Thoracic aorta (tissue), 2 donors: ENCODE data around the gene TMCO4. TPM values are rescaled to one million over a fixed set of nuclear protein-coding genes. Genes with fewer than 3 reads are reported as not detected.

Source experiments
- ATAC-seq: fragments of 150-250 bp; one replicate; pipeline ENCODE4 v1.8.0; 2017; ENCODE audit warnings: low read depth; ENCODE audit not compliant: insufficient number of reproducible peaks, low FRiP score
- DNase-seq: peaks from one replicate; pipeline ENCODE4 v3.0.0-alpha.2; 2020; ENCODE audit warnings: low spot score
- H3K27ac ChIP-seq, 2 donors: fragments of 200-600 bp; sonication (generic); 1 replicate in 1 of 2; 2 replicates in 1 of 2; pipeline ENCODE4 v1.5.1; 2016; ENCODE audit warnings: mild to moderate bottlenecking in 2 of 2, moderate library complexity in 2 of 2
- H3K27me3 ChIP-seq: fragments of 200-600 bp; sonication (generic); replicated peaks from 2 replicates; pipeline ENCODE4 v1.6.0; 2016; ENCODE audit warnings: mild to moderate bottlenecking; ENCODE audit not compliant: insufficient read depth
- H3K36me3 ChIP-seq: fragments of 200-600 bp; sonication (generic); one replicate; pipeline ENCODE4 v1.5.1; 2016
- H3K4me1 ChIP-seq, 2 donors: fragments of 200-600 bp; sonication (generic); 1 replicate in 1 of 2; 2 replicates in 1 of 2; pipeline versions ENCODE4 v1.5.1 to v1.6.0; 2016; ENCODE audit warnings: low read depth in 2 of 2, mild to moderate bottlenecking in 1 of 2; ENCODE audit not compliant: control insufficient read depth in 1 of 2
- H3K4me3 ChIP-seq: fragments of 200-600 bp; sonication (generic); 2 replicates; pipeline ENCODE4 v1.5.1; 2016; ENCODE audit warnings: mild to moderate bottlenecking
- H3K9me3 ChIP-seq: fragments of 200-600 bp; sonication (generic); 2 replicates; pipeline ENCODE4 v1.5.1; 2016
- total RNA-seq, 2 donors: library from RNA; depleted of rRNA; stranded (reverse); fragments of >200 nt; gene quantifications; one replicate each; pipeline versions ENCODE4 v1.1.0 to v1.2.3, GENCODE V29; 2016
- TF ChIP-seq, protein P1 (sequence below): fragments of 200-600 bp; sonication (generic); IDR thresholded peaks from one replicate; pipeline ENCODE4 v1.5.1; 2019; ENCODE audit warnings: antibody characterized with exemption

The TMCO4 gene
- total RNA-seq, 2 donors from 2014 or later = 33.2 to 33.4 TPM

- Histone ChIP-seq H3K36me3 (no peaks in the 10 kb centered on the region), H3K4me3 (no peak overlapping the region), H3K4me1 (peaks cover 5 to 6% of the 10 kb centered on the region in 2 donors), H3K27ac (no peak overlapping the region), H3K27me3 (no peaks in the 10 kb centered on the region), H3K9me3 (no peaks in the 10 kb centered on the region)
- TF ChIP-seq, protein P1, sequence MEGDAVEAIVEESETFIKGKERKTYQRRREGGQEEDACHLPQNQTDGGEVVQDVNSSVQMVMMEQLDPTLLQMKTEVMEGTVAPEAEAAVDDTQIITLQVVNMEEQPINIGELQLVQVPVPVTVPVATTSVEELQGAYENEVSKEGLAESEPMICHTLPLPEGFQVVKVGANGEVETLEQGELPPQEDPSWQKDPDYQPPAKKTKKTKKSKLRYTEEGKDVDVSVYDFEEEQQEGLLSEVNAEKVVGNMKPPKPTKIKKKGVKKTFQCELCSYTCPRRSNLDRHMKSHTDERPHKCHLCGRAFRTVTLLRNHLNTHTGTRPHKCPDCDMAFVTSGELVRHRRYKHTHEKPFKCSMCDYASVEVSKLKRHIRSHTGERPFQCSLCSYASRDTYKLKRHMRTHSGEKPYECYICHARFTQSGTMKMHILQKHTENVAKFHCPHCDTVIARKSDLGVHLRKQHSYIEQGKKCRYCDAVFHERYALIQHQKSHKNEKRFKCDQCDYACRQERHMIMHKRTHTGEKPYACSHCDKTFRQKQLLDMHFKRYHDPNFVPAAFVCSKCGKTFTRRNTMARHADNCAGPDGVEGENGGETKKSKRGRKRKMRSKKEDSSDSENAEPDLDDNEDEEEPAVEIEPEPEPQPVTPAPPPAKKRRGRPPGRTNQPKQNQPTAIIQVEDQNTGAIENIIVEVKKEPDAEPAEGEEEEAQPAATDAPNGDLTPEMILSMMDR = no peak
- DNase-seq = no peak
- no peak for ATAC-seq
These were observed 25.6 kb upstream of the TMCO4 start for GRCh38 chr1:19825298-19825697.

DNA sequence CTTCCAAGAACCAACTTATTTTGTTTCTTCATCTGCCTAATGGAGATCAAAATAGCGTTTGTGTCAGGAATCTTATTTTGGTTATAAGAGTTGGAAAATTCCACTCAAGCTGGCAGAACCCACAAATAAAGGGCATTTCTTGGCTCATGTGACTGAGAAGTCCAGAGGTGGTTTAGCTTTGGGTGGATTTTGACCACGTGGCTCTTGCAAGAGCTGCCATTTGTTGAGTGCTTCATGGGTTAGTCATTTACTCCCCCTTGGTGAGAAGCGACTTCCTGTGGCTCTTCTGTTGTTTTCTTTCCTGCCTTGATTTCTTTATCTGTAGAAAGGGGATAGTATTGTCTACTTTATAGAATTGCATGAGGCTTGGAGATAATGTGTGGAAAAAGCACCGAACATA, 24.8 kb upstream of the TMCO4 start:
- Histone ChIP-seq H3K27me3 (no peaks in the 10 kb centered on the region), H3K36me3 (no peaks in the 10 kb centered on the region), H3K9me3 (no peaks in the 10 kb centered on the region), H3K4me3 (no peak overlapping the region), H3K4me1 (peaks cover 5 to 6% of the 10 kb centered on the region in 2 donors), H3K27ac (peak overlapping the region in 1 of 2 donors; percentile 9)
- no peak for DNase-seq
- peak; percentile 65 for ATAC-seq
- TF ChIP-seq, protein P1 = no peak

GRCh38 chr1:19824036-19824435, 24.3 kb upstream of the TMCO4 start:
- no peaks in the 10 kb centered on the region for H3K36me3 ChIP-seq
- TF ChIP-seq, protein P1 = no peak
- H3K4me1 ChIP-seq = peaks cover 5 to 6% of the 10 kb centered on the region in 2 donors
- H3K27me3 ChIP-seq = no peaks in the 10 kb centered on the region
- no peak overlapping the region for H3K4me3 ChIP-seq
- no peak for ATAC-seq
- DNase-seq = no peak
- peak overlapping the region in 1 of 2 donors; percentile 9 for H3K27ac ChIP-seq
- no peaks in the 10 kb centered on the region for H3K9me3 ChIP-seq

- no peak overlapping the region for H3K27ac ChIP-seq
- TF ChIP-seq, protein P1 = no peak
- DNase-seq = no peak
- H3K4me3 ChIP-seq = no peak overlapping the region
- no peaks in the 10 kb centered on the region for H3K36me3 ChIP-seq
- H3K9me3 ChIP-seq = no peaks in the 10 kb centered on the region
- no peak for ATAC-seq
- peaks cover 3 to 13% of the 10 kb centered on the region in 2 donors for H3K4me1 ChIP-seq
- H3K27me3 ChIP-seq = no peaks in the 10 kb centered on the region
These were observed 20.0 kb upstream of the TMCO4 start for GRCh38 chr1:19819701-19820100.

DNA sequence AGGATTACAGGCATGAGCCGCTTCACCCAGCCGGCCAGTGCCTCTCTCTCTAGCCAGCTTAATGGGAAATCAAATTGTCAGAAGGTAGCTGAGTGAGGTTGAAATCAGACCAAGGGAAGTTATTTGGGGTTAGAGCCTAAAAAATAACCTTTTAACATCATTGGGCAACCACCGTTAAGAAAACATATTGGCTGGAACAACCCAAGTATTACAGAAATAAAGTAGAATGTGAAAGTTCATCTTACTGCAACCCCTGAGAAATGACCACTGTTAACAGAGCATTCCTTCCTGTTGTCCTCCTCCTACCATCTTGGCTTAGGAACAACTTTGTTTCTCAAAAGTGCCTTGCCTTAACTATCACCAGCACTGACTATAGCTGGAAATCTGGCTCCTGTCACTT, 18.6 kb upstream of the TMCO4 start:
- H3K36me3 ChIP-seq = no peaks in the 10 kb centered on the region
- TF ChIP-seq, protein P1 = no peak
- no peaks in the 10 kb centered on the region for H3K27me3 ChIP-seq
- H3K27ac ChIP-seq = no peak overlapping the region
- H3K9me3 ChIP-seq = no peaks in the 10 kb centered on the region
- no peak for DNase-seq
- no peak for ATAC-seq
- H3K4me1 ChIP-seq = peaks cover 0 to 7% of the 10 kb centered on the region in 2 donors
- H3K4me3 ChIP-seq = no peak overlapping the region
